KMS-11 (cell line): ENCODE results near the gene ARL10.

Experiments
- H2AFZ ChIP-seq: fragments of 200-600 bp; sonication (generic); 2 replicates; pipeline ENCODE4 v1.6.1; 2016; ENCODE audit warnings: antibody characterized with exemption, mixed run types, low read depth
- H3K27ac ChIP-seq: fragments of 200-600 bp; sonication (generic); 2 replicates; pipeline ENCODE4 v1.6.1; 2016; ENCODE audit warnings: mild to moderate bottlenecking, mixed run types
- H3K27me3 ChIP-seq: fragments of 200-600 bp; sonication (generic); 2 replicates; pipeline ENCODE4 v1.6.1; 2017; ENCODE audit warnings: mild to moderate bottlenecking, low read depth, mixed run types, moderate library complexity; ENCODE audit not compliant: insufficient read depth
- H3K36me3 ChIP-seq: fragments of 200-600 bp; sonication (generic); 2 replicates; pipeline ENCODE4 v1.6.1; 2017; ENCODE audit warnings: mild to moderate bottlenecking, mixed run types; ENCODE audit not compliant: insufficient read depth
- H3K4me1 ChIP-seq: fragments of 200-600 bp; sonication (generic); 2 replicates; pipeline ENCODE4 v1.6.1; 2016; ENCODE audit warnings: mild to moderate bottlenecking, low read depth, mixed run types; ENCODE audit not compliant: poor library complexity, severe bottlenecking
- H3K4me2 ChIP-seq: fragments of 200-600 bp; sonication (generic); 2 replicates; pipeline ENCODE4 v1.7.0; 2016; ENCODE audit warnings: mild to moderate bottlenecking, mixed run types
- H3K4me3 ChIP-seq: fragments of 200-600 bp; sonication (generic); IDR thresholded peaks from 2 replicates; pipeline ENCODE4 v1.6.1; 2017; ENCODE audit warnings: low read depth, low read length, mixed read lengths; ENCODE audit not compliant: insufficient read depth
- H3K79me2 ChIP-seq: fragments of 200-600 bp; sonication (generic); 2 replicates; pipeline ENCODE4 v1.6.1; 2016; ENCODE audit warnings: low read depth, mixed run types; ENCODE audit not compliant: insufficient read depth
- H3K9ac ChIP-seq: fragments of 200-600 bp; sonication (generic); 2 replicates; pipeline ENCODE4 v1.6.1; 2016; ENCODE audit warnings: mild to moderate bottlenecking, mixed run types
- H4K20me1 ChIP-seq: fragments of 200-600 bp; sonication (generic); 2 replicates; pipeline ENCODE4 v1.6.1; 2016; ENCODE audit warnings: mild to moderate bottlenecking, mixed run types; ENCODE audit not compliant: insufficient read depth
- CTCF ChIP-seq: fragments of 200-600 bp; sonication (generic); conservative IDR thresholded peaks from 2 replicates; pipeline ENCODE4 v1.6.1; 2017; ENCODE audit warnings: low read depth, mild to moderate bottlenecking, antibody characterized with exemption, low read length, moderate library complexity, mixed read lengths

The ARL10 gene

GRCh38 chr5:176425138-176425537 lies 59.9 kb downstream of the ARL10 start:
- Histone ChIP-seq H2AFZ (no peak overlapping the region), H3K4me1 (no peaks in the 10 kb centered on the region), H3K79me2 (no peaks in the 10 kb centered on the region), H3K4me3 (no peak overlapping the region), H3K36me3 (no peaks in the 10 kb centered on the region), H3K9ac (no peak overlapping the region), H3K27me3 (no peaks in the 10 kb centered on the region), H3K27ac (no peak overlapping the region), H4K20me1 (no peaks in the 10 kb centered on the region), H3K4me2 (no peak overlapping the region)
- no peak for TF ChIP-seq CTCF

GRCh38 chr5:176425791-176426190 lies 60.5 kb downstream of the ARL10 start:
- no peak overlapping the region for H3K27ac ChIP-seq
- H3K27me3 ChIP-seq = no peaks in the 10 kb centered on the region
- no peaks in the 10 kb centered on the region for H3K36me3 ChIP-seq
- H3K4me2 ChIP-seq = no peak overlapping the region
- H3K4me1 ChIP-seq = no peaks in the 10 kb centered on the region
- H3K9ac ChIP-seq = no peak overlapping the region
- H4K20me1 ChIP-seq = no peaks in the 10 kb centered on the region
- no peak overlapping the region for H2AFZ ChIP-seq
- no peaks in the 10 kb centered on the region for H3K79me2 ChIP-seq
- TF ChIP-seq CTCF = no peak
- H3K4me3 ChIP-seq = no peak overlapping the region

- H3K4me2 ChIP-seq = no peak overlapping the region
- H4K20me1 ChIP-seq = no peaks in the 10 kb centered on the region
- no peak overlapping the region for H2AFZ ChIP-seq
- H3K79me2 ChIP-seq = no peaks in the 10 kb centered on the region
- no peak overlapping the region for H3K4me3 ChIP-seq
- H3K27me3 ChIP-seq = no peaks in the 10 kb centered on the region
- no peak overlapping the region for H3K27ac ChIP-seq
- no peaks in the 10 kb centered on the region for H3K4me1 ChIP-seq
- no peaks in the 10 kb centered on the region for H3K36me3 ChIP-seq
- H3K9ac ChIP-seq = no peak overlapping the region
- no peak for TF ChIP-seq CTCF
These were observed 61.6 kb downstream of the ARL10 start for GRCh38 chr5:176426876-176427275.

- Histone ChIP-seq H3K9ac (no peak overlapping the region), H3K27ac (no peak overlapping the region), H3K79me2 (no peaks in the 10 kb centered on the region), H3K4me2 (no peak overlapping the region), H3K4me1 (no peaks in the 10 kb centered on the region), H3K4me3 (no peak overlapping the region), H4K20me1 (no peaks in the 10 kb centered on the region), H3K36me3 (no peaks in the 10 kb centered on the region), H3K27me3 (no peaks in the 10 kb centered on the region), H2AFZ (no peak overlapping the region)
- no peak for TF ChIP-seq CTCF
These were observed 62.7 kb downstream of the ARL10 start for GRCh38 chr5:176427971-176428370.

- H4K20me1 ChIP-seq = no peaks in the 10 kb centered on the region
- no peak overlapping the region for H3K4me3 ChIP-seq
- no peaks in the 10 kb centered on the region for H3K79me2 ChIP-seq
- H3K27ac ChIP-seq = no peak overlapping the region
- H3K36me3 ChIP-seq = no peaks in the 10 kb centered on the region
- TF ChIP-seq CTCF = no peak
- no peaks in the 10 kb centered on the region for H3K27me3 ChIP-seq
- no peaks in the 10 kb centered on the region for H3K4me1 ChIP-seq
- no peak overlapping the region for H3K9ac ChIP-seq
- H3K4me2 ChIP-seq = no peak overlapping the region
- no peak overlapping the region for H2AFZ ChIP-seq
These were observed 64.7 kb downstream of the ARL10 start for GRCh38 chr5:176429972-176430371.
